NOMO-1 treated with DMSO at 0.1 percent for 48 hours (cell line): ENCODE results near the gene GPR162.
"Not testable (repeated sequence)": the region's sequence is repeated elsewhere in the genome, so short reads cannot be mapped to it uniquely, and the experiment has no call there.

Experiments
- DNase-seq: peaks from one replicate; lab custom pipeline; 2025; ENCODE audit not compliant: unreplicated experiment; lab: John Stamatoyannopoulos, UW

The GPR162 gene

DNA sequence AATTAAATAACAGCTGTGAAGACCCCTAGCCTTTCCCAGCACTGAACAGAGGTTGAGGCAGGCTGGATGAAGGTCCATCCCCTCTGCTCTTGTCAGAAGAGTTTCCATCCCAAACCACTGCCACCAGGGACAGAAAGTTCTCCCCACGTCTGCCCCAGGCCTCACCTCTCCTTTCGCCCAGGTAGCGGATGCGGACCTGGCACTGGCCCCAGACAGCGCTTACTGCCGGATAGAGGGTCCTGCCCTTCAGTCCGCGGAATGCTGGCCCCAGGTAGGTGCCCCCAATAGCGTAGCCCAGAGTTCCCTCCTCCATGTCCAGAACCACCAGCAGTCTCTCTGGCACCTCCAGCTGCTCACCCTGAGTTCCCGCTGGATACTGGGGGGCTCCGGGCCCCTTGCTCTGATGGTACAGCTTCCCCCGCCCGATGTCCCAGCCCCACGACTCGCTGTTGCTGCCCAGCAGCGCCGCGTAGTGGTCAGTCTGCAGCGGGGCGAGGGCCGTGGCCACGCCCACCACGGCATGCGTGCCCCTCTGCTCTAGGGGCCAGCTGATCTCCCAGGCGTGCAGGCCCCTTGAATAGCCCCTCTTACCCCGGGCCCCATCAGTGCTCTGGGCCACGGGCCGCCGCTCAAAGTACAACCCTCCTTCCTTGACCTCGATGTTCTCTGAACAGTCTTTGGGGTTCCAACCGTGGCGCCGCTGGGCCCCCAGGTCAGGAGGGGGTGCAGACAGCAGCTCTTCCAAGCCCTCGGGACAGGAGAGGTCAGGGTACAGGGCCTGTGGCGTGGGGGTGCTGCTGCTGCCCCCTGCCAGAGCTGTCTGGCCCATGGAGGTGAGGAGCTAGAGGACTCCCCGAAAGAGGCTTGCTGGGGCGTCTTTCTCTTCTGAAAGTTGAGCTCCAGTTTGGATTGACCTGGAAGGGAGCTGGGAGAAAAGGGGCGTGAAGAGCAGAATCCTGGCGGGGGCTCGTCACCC, 50.7 kb downstream of the GPR162 start:
- peak; percentile 41 for DNase-seq

DNA sequence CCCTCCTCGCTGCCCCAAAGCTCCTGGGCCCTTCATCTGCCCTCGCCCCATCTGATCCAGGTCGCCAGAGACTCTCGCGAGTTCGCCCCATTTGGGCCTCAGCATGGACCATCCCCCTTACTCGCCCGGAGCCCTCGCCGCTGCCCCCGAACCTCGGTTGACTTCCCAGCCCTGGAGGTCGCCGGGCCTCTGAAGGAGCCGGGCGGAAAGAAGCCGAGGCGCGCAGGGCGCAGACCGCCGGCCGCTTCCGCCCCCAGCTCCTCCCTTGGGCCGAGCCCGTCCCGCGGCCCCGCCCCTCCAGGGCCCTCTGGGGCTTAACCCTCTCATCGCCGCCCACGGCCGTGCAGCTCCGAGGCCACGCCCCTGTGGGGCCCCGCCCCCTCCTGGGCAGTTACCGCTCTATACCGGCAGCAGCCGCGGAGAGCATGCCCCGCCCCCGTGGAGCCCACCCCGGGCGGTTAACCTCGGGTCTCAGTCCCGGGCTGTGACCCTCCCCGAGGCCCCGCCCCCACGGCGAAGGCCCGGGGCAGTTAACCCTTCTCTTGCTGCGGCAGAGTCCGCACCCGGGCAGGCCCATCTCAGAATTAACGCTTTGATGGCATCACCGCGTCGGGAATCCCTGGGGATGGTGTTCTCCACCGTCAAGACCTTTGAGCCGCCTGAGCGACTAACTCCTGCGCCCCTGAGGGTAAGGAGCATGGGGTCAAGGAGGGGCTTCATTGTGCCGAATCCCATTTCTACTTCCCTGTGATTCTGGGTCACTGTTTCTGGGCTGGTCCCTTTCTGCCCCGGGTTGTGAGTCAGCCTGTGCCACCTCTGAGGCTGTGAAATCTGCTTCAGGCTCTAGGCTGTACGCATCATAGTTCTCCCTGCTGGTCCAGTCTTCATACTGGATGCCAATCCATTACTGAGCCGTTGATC, 51.7 kb downstream of the GPR162 start, which contains the start of gene SPSB2:
Gene SPSB2 (minus strand): TSS at position 210 of the 921 bp plus-strand sequence. CDS start 402 bp downstream, outside the sequence.
- DNase-seq, result peak; percentile 95

DNA sequence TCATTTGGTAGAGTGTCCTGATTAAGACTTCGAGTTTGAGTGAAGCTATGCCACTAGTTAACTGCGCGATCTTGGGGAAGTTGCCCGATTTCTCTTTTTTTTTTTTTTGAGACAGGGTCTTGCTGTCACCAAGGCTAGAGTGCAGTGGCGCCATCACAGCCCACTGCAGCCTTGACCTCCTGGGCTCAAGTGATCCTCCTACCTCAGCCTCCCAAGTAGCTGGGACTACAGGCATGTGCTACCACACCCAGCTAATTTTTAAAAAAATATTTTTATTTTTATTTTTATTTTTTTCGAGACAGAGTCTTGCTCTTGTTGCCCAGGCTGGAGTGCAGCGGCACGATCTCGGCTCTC, 52.4 kb downstream of the GPR162 start:
- not testable (repeated sequence) for DNase-seq
